A549 (cell line): Measurements from ENCODE around the gene SARS2.

Experiments used
- CHD2 ChIP-seq: fragments of 150-350 bp; IDR thresholded peaks from 2 replicates; pipeline ENCODE4 v1.6.1; 2014; ENCODE audit warnings: low read length; ENCODE audit not compliant: partially characterized antibody
- EP300 ChIP-seq, 2 experiments: fragments of >200 bp; sonication (Bioruptor Twin); formaldehyde crosslinking; IDR thresholded peaks; 2 replicates in 1 of 2; 3 replicates in 1 of 2; pipeline ENCODE4 v1.6.1; 2016 to 2017
- POLR2A ChIP-seq: IDR thresholded peaks from 2 replicates; pipeline ENCODE4 v1.6.1; 2012; ENCODE audit warnings: mild to moderate bottlenecking, low read length
- TF ChIP-seq, protein P1 (sequence below): fragments of >200 bp; sonication (Bioruptor Twin); formaldehyde crosslinking; IDR thresholded peaks from 3 replicates; pipeline ENCODE4 v1.5.1; 2016

- TF ChIP-seq POLR2A (no peak), CHD2 (no peak), EP300 (IDR thresholded peaks at IDR 0.05) (no peak)
- TF ChIP-seq, protein P1, sequence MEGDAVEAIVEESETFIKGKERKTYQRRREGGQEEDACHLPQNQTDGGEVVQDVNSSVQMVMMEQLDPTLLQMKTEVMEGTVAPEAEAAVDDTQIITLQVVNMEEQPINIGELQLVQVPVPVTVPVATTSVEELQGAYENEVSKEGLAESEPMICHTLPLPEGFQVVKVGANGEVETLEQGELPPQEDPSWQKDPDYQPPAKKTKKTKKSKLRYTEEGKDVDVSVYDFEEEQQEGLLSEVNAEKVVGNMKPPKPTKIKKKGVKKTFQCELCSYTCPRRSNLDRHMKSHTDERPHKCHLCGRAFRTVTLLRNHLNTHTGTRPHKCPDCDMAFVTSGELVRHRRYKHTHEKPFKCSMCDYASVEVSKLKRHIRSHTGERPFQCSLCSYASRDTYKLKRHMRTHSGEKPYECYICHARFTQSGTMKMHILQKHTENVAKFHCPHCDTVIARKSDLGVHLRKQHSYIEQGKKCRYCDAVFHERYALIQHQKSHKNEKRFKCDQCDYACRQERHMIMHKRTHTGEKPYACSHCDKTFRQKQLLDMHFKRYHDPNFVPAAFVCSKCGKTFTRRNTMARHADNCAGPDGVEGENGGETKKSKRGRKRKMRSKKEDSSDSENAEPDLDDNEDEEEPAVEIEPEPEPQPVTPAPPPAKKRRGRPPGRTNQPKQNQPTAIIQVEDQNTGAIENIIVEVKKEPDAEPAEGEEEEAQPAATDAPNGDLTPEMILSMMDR, result no peak
Measured at GRCh38 chr19:38931521-38931793, 894 bp upstream of the SARS2 start.
